ENCODE results near the gene COG7.
A peak's percentile ranks its signal among the peaks of the same experiment; 100 is the strongest.
"Not testable (repeated sequence)": the region's sequence is repeated elsewhere in the genome, so short reads cannot be mapped to it uniquely, and the experiment has no call there.

The COG7 gene

DNA sequence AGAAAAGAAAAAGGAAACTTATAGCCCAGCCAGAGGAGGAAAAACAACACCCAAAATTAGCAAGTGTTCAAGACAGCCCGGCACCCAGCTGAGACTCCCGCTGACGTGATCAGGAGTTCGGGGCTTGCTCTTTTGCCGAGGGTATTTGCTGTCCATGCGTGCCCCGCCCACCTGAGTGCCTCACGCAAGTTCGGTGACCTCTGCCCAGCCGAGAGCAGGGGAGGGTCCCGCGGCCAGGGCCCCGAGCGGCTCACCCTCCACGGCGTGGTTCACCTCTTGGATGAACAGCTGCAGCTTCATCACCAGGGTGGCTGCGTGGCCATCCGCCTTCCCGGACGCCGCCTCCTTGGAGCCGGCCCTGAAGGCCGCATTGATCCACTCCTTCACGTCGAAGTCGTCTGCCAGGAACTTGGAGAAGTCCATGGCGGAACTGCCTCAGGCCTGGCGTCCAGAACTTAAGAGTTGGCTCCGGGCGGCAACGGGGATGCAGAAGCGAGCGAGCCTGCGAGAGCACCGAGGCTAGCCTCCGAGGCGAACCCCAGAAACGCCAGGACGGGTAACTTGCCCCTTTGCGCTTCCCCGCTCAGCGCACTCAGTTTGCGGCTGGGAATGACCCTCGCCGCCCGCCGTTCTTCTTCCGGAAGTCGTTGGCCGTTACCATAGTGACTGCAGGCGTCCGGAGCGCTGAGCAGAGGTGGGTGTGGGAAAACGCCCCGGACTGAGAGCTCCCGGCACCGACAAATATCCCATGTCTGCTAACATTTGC lies at the start of gene COG7:
Gene COG7 (minus strand): TSS at position 618 of the 766 bp plus-strand sequence. CDS start 195 bp downstream, at position 423.
- peak; percentile 53 for DNase-seq (ENCODE audit: low read depth)

DNA sequence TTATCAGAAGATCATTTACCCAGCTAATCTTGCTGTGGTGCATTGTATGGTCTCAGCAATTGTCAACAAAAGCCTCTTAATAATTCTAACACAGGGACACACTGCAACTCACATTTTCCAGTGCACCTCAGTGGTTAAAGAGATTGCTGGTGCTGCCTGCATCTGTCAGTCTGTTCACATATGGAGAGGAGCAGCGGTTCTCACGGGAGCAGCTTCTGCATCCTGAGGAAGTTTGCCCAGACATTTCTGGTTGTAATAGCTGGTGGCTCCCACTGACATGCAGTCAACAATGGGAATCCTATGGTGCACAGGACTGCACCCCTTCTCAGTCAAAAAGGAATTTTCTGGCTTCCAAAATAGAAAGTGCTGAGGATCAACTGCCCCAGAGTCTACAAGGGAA lies 49.5 kb upstream of the COG7 start:
- DNase-seq (ENCODE audit: low read depth), result no peak

DNA sequence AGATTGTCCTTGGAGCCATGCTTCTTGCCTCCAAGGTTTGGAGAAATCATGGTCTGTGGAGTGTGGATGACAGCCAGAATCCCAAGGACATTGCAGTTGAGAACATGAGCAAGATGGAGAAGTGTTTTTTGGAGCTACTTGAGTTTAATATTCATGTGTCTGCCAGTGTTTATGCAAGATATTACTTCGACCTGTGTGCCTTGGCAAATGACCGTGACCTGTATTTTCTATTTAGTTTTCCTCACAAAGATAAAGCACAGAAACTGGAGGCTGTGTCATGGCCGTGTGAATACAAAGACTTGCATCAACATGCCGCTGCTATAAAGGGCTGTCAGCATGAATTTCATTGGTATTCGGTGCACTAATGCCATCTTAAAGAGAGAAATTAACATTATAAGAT lies 48.3 kb upstream of the COG7 start:
- no peak for DNase-seq (ENCODE audit: low read depth)

DNA sequence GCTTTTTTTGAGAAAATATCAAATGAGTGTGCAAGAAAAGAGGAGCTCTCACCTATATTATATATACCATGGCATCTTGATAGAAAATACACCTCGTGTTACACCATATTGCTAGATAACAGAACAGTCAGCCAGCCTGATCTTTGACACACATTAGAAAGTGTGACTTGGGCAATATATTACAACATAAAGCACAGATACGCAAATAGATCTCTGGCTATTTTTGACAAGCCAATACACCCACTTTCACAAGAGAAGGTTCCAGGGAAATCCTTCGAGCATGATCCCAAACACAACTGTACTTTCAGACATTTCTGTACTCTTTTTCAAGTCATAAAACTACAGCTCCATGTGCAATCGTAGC lies 47.9 kb upstream of the COG7 start:
- DNase-seq (ENCODE audit: low read depth), result no peak

DNA sequence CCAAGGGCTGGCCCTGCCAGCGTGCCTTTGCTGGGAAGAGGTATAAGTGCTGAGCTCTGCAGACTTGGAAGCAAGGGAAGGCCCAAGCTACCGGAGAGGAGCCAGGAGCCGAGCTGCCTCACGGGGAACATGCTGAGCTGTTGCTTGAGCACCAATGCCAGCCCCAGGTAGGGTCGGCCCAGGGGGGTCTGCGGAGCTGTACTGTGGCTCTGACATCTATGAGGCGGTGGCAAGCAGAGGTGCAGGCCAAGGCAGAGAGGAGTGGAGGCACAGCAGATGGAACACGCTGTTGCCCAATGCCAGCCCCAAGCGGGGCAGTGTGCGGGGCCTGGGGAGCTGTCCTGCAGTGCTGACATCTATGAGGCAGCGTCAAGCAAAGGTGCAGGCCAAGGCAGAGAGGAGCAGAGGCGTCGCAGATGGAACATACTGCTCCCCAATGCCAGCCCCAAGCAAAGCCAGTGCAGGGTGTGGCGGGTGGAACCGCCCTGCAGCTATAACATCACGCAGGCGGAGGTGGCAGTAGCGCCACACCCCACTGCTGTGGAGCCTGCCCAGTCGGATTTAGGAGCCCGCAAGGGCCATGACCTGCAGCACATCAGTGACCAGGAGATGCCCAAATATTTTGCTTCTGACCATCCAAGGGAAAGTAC lies 47.3 kb upstream of the COG7 start:
- no peak for DNase-seq (ENCODE audit: low read depth)

DNA sequence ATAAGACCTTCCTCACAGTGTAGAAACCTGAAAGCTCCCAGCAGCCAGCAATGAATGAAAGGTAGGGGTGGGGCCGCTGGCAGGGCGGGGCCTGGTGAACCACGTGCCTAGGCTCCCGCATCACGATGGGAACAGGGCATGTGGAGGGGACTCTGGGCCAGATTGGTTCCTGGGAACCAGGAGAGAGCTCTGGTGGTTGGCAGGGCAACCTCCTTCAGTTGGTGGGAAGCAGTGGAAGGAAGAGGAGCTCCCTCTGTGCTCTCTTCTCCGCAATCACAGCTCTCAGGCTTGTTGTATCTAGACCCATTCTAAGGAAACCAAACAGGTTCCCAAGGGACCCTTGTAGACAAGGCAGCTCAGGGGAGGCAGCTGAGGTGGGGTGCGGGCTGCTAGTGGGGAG lies 46.8 kb upstream of the COG7 start:
- no peak for DNase-seq (ENCODE audit: low read depth)

DNA sequence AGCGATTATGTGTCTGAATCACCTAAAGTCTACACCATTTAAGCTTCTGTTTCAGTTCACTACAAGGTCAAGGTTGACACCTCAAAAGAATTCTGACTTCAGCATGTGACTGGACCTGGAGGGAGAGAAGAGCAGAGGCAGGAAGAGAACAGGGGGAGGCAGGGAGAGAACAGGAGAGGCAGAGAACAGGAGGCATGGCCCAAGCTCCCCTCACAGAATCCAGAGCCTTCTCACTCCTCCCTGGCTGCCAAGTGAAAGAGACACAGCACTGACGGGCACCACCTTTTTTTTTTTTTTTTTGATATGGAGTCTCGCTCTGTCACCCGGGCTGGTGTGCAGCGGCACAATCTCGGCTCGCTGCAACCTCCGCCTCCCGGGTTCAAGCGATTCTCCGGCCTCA lies 45.9 kb upstream of the COG7 start:
- no peak for DNase-seq (ENCODE audit: low read depth)

DNA sequence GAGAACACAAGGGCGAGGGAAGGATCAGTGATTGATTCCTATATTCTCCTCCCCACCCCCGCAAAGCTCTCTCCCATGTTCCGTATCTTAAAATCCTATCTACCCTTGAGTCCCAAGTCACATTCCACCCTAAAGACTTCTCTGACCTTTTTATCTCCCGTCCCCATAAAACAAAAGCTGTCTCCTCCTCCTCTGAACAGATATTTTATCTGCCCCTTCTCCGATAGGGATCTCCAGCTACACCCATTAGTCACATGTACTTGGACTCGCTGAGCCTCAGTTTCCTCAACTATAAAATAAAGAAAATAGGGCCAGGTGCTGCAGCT lies 44.5 kb upstream of the COG7 start:
- DNase-seq (ENCODE audit: low read depth), result no peak

DNA sequence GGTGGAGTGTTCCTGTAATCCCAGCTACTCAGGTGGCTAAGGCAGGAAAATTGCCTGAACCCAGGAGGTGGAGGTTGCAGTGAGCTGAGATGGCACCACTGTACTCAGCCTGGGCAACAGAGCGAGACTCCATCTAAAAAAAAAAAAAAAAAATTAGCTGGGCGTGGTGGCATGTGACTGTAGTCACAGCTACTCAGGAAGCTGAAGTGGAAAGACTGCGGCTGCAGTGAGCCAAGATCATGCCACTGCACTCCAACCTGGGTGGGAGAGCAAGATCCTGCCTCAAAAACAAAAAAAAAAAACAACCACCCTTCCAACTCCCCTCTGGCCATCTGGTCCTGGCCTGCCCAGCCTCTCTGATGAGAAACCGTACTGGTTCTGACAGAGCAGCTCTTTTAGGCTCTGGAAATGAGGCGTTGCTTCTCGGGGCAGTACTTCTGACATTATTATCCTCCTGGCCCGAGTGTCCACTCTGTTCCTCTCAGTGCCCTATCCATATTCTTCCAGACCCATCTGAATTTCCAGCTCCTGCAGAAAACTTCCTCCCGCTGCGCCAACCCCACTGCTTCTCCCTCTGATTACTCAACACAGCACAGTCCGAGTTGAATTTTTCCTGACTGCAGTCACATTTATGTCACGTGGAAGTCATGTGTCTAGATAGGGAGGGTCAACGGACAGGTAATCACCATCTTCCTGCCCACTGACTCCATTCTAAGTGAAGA lies 44.0 kb upstream of the COG7 start:
- DNase-seq (ENCODE audit: low read depth), result no peak

DNA sequence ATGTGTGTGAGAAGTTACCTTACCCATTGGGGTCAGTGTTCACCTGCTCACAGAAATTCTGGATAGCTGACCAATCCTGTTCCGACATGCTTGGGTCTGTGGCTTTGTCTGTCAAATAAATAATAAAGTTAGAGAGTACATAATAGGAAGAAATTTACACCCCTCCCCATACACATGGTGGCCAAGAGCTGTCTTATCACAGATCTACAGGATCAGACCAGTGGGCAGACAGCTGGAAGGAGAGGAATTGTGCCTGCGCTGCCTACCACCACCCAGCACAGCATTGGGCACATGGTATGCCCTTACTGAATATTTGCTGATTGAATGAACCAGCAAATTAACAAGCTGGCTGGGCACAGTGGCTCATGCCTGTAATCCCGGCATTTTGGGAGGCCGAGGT lies 42.7 kb upstream of the COG7 start:
- no peak for DNase-seq (ENCODE audit: low read depth)

DNA sequence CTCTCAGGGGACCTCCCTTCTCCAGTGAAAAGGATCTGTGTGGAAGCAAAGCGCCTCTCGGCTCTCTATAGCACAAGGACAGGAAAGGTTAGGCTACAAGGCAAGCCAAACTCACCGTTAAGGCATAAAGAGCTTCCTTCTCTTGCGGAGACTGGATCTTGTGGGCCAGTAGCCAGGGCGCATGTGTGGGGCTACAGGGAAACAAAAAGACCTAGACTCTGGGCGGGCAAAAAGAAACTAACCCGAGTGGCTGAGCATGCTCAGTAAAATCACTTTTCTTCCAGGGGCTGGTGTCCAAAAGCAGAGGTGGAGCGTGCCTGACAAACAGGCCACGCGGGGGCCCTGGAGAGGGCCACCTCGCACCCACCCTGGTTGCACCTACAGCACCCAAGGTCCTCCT lies 41.2 kb upstream of the COG7 start:
- no peak for DNase-seq (ENCODE audit: low read depth)

DNA sequence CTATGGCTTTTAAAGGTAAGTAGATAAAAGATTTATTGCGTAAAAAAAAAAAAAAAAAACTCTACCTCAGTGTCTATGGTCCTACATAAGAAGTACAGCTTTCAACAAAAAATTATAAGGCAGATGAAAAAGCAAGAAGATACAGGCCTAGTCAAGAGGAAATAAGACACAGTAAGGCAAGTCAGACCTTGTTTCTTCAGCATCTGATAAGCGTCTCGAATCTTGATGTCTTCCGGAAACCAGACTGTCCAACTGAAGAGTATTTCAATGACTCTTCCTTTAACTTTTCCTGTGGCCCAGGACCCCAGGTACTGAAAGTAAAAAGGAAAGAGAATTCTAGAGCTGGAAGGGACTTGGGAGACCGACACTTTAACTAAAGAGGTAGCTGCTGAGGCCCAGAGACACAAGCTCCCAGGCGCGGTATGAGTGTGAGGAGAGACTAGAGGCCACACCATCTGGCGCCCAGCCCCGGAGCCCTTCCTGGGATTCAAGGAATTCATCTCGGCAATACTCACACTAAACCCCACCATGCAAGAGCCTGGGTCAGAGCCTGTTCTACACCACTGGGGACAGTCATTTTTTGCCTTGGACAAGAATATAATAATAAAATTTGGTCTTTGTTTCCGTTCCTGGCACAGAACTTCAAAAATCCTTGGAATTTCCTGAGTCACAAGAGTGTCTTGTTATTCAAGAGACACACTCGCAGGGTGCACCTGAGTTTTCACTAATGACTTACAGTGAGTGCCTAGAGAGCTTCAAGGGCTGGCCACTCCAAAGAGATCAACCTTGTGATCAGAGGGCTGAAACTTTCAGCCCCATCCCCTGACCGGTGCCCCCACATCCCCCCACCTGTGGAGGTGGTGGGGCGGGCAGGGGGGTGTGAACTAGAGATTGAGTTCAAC lies 38.8 kb upstream of the COG7 start:
- DNase-seq (ENCODE audit: low read depth), result no peak

DNA sequence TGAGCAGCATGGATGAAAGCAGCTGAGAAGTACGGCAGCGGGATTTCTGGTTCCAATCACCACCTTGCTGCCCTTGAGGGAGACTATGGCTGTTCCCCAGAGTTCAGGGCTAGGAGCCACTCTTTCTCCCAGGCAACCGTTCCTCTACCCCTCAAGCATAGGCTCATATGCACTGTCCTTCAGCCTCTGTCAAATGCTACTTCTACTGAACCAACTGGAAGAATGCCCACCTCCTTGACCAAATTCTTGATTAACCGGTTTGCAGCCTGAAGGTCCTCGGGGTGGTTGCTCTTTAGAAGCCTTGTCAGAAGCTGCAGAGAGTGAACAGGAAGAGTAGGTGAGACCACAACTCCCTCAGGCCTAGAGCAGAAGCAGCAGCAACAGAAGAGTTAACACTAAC lies 33.5 kb upstream of the COG7 start:
- no peak for DNase-seq (ENCODE audit: low read depth)

DNA sequence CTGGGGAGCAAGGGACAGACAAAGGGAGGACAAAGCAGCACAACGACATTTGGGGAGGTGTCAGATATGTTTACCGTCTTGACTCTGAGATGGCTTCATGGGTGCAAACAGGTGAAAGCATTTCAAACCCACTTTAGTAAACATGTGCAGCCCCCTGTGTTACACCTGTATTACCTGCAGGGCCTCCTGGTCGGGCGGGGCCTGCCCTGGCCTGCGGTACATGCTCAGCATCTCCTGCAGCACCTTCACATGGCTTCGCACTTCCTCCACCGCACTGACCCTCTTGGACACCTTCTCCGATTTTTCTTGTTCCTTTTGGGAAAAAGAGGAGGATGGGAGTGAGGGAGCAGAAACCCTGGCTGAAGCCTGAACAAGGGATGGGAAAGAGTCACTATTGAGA lies 32.9 kb upstream of the COG7 start:
- DNase-seq (ENCODE audit: low read depth), result no peak

DNA sequence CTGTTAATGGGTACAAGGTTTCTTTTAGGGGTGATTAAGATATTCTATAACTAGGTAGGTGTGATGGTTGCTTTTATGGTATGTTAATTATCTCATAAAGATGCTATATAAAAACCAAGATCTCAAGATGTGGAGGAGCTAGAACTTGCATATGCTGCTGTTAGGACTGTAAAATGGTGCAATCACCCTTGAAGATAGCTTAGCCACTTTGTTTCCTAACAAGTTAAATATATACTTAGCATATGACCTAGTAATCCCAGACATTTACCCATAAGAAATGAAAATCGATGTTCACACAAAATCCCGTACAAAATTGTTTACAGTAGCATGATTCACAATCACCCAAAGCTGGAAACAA lies 32.2 kb upstream of the COG7 start:
- no peak for DNase-seq (ENCODE audit: low read depth)

DNA sequence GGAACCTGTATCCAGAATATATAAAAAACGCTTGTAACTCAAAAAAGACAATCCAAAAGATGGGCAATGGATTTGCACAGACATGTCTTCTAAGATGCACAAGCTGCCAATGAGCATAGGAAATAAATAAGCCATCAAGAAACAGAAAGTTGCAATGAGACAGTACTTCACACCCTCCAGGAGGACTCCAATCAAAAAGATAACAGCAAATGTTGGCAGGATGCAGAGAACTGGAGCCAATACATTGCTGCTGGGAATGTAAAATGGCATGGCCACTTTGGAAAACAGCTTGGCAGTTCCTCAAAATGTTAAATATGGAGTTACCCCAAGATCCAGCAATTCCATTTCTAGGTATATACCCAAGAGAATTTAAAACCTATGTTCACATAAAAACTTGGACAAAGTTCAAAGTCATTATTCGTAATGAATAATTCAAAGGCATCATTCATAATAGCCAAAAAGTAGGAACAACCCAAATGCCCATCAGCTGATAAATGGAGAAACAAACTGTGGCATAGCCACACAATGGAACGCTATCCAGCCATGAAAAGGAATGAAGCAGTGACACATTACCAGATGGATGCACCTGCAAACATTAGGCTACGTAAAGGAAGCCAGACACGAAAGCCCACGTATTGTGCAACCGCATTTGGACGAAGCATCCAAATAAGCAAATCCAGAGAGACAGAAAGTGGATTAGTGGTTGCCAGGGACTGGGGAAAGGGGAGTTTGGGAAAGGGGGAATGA lies 31.7 kb upstream of the COG7 start:
- DNase-seq (ENCODE audit: low read depth), result no peak

DNA sequence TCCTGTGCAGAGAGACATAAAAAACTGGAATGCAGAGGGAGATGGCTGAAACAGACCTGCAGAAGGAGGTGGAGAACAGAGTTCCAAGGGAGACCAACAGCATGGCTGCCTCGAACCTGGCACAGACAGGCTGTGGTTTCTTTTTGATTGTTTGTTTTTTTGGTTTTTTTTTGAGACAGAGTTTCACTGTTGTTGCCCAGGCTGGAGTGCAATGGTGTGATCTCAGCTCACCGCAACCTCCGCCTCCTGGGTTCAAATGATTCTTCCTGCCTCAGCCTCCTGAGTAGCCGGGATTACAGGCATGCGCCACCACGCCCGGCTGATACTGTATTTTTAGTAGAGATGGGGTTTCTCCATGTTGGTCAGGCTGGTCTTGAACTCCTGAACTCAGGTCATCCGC lies 30.5 kb upstream of the COG7 start:
- not testable (repeated sequence) for DNase-seq (ENCODE audit: low read depth)

DNA sequence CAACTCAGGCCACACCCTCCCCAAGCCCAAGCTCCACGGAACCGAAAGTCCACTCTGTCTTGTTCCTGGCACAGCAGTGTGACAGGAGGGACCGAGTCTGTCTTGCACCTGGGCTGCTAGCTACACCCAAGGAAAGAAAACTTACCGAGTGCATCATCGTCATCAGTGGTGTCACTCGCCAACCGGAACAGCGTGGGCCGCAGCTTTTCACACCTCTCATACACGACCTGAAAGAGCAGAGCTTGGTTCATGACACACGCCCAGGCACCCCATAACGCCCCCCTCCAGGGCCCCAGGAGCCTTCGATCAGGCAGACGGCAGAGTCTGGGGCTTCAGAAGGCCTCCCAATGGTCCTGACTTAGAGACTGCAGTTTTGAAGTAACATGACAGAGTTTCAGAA lies 29.8 kb upstream of the COG7 start:
- no peak for DNase-seq (ENCODE audit: low read depth)

DNA sequence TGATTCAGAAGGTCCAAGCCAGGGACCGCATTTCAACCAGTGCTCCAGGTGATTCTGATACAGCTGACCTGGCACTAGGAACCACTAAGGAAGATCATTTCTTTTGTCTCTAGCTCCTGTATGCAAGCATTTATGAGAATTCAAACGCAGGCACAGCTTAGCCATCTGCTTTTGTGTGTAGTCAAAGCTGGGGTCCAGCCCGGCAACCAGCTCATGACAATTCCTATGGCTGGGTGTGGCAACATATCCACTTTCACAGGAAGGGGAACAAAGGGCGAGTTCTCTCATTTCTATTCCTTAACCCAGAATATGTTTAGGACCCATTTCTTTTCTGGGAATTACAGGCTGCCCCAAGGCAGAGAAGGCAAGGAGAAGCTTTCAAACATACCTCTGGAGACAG lies 27.3 kb upstream of the COG7 start:
- no peak for DNase-seq (ENCODE audit: low read depth)

DNA sequence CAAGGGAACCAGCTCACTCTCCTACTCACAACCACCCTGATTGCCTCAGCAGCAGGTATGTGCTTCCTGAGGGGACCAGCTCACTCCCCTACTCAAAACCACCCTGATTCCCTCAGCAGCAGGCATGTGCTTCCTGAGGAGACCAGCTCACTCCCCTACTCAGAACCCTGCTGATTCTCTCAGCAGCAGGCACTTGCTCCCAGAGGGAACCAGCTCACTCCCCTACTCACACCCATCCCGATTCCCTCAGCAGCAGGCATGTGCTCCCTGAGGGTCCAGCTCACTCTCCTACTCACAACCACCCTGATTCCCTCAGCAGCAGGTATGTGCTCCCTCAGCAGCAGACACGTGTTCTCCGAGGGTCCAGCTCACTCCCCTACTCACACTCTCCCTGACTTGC lies 26.1 kb upstream of the COG7 start:
- no peak for DNase-seq (ENCODE audit: low read depth)

DNA sequence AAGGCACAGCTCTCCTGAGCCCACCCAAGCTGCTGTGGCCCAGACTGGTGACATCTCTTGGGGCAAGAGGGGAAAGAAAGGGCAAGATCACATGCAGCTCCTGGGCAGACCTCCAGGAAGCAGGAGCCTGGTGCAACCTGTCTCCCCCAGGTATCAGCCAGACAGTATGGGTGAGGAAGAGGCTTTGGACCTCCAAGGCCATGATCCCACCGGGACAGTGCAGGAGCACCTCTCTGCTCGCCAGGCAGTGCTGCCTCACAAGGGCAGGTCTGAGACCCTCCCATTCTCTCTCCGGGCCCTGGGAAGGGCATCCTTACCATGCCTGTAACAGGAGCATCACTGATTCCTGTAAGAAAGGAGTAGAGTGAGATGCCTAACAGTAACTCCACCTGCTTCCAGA lies 25.6 kb upstream of the COG7 start:
- DNase-seq (ENCODE audit: low read depth), result no peak

DNA sequence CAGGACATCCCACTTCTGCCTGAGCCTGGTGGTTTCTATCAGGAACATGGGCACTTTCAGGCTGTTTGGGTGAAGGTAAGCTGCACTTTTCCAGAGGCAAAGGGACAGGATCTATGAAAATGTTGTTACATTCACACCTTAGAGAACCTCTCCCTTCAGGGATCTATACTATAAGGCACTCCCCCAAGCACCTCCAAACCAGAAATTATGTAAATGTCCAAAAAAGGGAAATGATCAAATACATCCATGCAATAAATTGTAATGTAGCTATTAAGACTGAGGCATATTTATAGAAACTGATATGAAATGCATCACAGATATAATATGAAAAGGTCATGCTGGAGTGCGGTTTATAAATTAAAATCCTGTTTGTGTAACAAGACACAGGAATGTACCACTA lies 23.3 kb upstream of the COG7 start:
- no peak for DNase-seq (ENCODE audit: low read depth)

Data from CMK (cell line).